Suprapubic skin (tissue), 4 donors: Measurements from ENCODE around the gene ITGA2B. TPM values are rescaled to one million over a fixed set of nuclear protein-coding genes. Genes with fewer than 3 reads are reported as not detected.

Source experiments
- DNase-seq, 2 donors: peaks; one replicate each; pipeline ENCODE4 v3.0.0-alpha.2; 2019; ENCODE audit warnings: low spot score in 2 of 2
- H3K27ac ChIP-seq: fragments of 200-600 bp; sonication (generic); one replicate; pipeline ENCODE4 v1.5.1; 2019
- H3K27me3 ChIP-seq: fragments of 200-600 bp; sonication (generic); one replicate; pipeline ENCODE4 v1.5.1; 2019
- H3K36me3 ChIP-seq: fragments of 200-600 bp; sonication (generic); one replicate; pipeline ENCODE4 v1.5.1; 2019
- H3K4me1 ChIP-seq: fragments of 200-600 bp; sonication (generic); one replicate; pipeline ENCODE4 v1.5.1; 2019
- H3K4me3 ChIP-seq: fragments of 200-600 bp; sonication (generic); one replicate; pipeline ENCODE4 v1.5.1; 2019; ENCODE audit warnings: mild to moderate bottlenecking
- H3K9me3 ChIP-seq: fragments of 200-600 bp; sonication (generic); one replicate; pipeline ENCODE4 v1.5.1; 2019
- EP300 ChIP-seq: sonication (generic); formaldehyde crosslinking; IDR thresholded peaks from one replicate; pipeline ENCODE4 v1.6.1; 2017; ENCODE audit warnings: antibody characterized with exemption
- POLR2A ChIP-seq, 2 donors: fragments of 450-650 bp; IDR thresholded peaks; one replicate each; pipeline ENCODE4 v1.6.1; 2017; ENCODE audit warnings: antibody characterized with exemption in 2 of 2, mild to moderate bottlenecking in 2 of 2, moderate library complexity in 2 of 2
- POLR2AphosphoS5 ChIP-seq, 3 donors: sonication (generic); formaldehyde crosslinking; IDR thresholded peaks; one replicate each; pipeline ENCODE4 v1.6.1; 2017; ENCODE audit warnings: antibody characterized with exemption in 3 of 3
- WGBS: methylation state at CpG from one replicate; pipeline ENCODE4 v1.1.5; 2018; 5-methylcytosine and 5-hydroxymethylcytosine counted together
- total RNA-seq, 4 donors: library from RNA; depleted of rRNA; stranded (reverse); fragments of >200 nt; gene quantifications; one replicate each; pipeline ENCODE4 v1.1.0, GENCODE V29; 2016
- TF ChIP-seq, protein P1 (sequence below), 2 donors: fragments of 200-600 bp in 1 of 2; fragments of 450-650 bp in 1 of 2; sonication (generic) in 1 of 2; IDR thresholded peaks; one replicate each; pipeline ENCODE4 v1.5.1; 2016 to 2019; ENCODE audit warnings: antibody characterized with exemption in 2 of 2, mild to moderate bottlenecking in 1 of 2, moderate library complexity in 1 of 2

Gene ITGA2B
- total RNA-seq, 4 donors from 2014 or later = 0.45 to 0.48 TPM; not detected in 2

DNA sequence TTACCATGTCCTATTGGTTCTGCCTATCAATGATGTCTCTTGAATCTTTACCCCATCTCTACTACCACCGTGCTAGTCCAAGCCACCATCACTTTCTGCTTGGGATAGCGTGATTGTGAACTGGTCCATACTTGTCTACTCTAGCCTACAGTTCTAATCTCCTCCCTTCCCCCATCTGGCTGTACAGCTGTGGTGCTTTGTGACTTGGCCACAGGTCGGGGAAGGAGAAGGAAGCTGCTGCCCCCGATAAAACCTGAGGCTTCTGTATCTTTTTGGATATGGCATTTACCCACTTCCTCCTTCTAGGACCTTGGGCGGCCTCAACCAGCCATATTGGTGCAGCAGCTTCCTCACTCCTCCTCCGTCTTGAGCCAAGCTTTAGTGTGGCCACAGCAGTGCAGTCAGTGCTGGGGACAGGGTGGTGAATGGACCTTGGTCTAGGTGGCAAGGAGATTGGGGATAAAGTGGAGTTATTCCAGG, 314 bp upstream of the ITGA2B start:
- TF ChIP-seq POLR2AphosphoS5 (IDR thresholded peaks at IDR 0.05) (no peak), POLR2A (IDR thresholded peaks at IDR 0.05) (no peak), EP300 (no peak)
- TF ChIP-seq, protein P1, sequence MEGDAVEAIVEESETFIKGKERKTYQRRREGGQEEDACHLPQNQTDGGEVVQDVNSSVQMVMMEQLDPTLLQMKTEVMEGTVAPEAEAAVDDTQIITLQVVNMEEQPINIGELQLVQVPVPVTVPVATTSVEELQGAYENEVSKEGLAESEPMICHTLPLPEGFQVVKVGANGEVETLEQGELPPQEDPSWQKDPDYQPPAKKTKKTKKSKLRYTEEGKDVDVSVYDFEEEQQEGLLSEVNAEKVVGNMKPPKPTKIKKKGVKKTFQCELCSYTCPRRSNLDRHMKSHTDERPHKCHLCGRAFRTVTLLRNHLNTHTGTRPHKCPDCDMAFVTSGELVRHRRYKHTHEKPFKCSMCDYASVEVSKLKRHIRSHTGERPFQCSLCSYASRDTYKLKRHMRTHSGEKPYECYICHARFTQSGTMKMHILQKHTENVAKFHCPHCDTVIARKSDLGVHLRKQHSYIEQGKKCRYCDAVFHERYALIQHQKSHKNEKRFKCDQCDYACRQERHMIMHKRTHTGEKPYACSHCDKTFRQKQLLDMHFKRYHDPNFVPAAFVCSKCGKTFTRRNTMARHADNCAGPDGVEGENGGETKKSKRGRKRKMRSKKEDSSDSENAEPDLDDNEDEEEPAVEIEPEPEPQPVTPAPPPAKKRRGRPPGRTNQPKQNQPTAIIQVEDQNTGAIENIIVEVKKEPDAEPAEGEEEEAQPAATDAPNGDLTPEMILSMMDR (IDR thresholded peaks at IDR 0.05) = no peak
- H3K27ac ChIP-seq = no peak overlapping the region
- no peaks in the 10 kb centered on the region for H3K36me3 ChIP-seq

DNA sequence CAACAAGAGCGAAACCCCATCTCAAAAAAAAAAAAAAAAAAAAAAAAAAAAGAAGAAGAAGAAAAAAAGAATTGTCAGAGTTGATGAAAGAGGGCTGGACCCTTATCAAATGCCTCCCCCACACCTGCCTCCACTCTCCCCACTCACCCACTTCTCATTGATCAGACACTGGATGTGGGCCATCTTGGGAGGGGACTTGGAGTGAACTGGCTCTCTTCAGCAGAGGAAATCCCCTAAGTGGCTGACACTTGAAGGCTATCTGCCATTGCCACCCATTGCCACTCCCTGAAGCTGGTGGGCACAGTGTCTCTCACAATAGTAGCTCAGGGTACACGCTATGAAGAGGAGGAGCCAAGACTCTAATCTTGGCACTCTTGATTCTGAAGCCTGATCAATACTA, 1.6 kb downstream of the ITGA2B start:
- H3K4me3 ChIP-seq = no peak overlapping the region
- H3K9me3 ChIP-seq = no peaks in the 10 kb centered on the region
- 76% methylated on average over 2 of the region's 2 CpGs for WGBS
- no peak overlapping the region for H3K27ac ChIP-seq
- TF ChIP-seq POLR2AphosphoS5 (IDR thresholded peaks at IDR 0.05) = no peak
- TF ChIP-seq POLR2A (IDR thresholded peaks at IDR 0.05) = no peak
- TF ChIP-seq, protein P1 (IDR thresholded peaks at IDR 0.05) = no peak
- no peak for TF ChIP-seq EP300
- peak in 1 of 2 donors; percentile 13 for DNase-seq
- H3K4me1 ChIP-seq = peaks cover 16% of the 10 kb centered on the region
- peaks cover 9% of the 10 kb centered on the region for H3K27me3 ChIP-seq
- H3K36me3 ChIP-seq = no peaks in the 10 kb centered on the region

More for the DNA sequence above, 314 bp upstream of the ITGA2B start:
- WGBS = 63% methylated on average over 6 of the region's 6 CpGs
- Histone ChIP-seq H3K4me3 (no peak overlapping the region), H3K9me3 (no peaks in the 10 kb centered on the region), H3K27me3 (peaks cover 6% of the 10 kb centered on the region), H3K4me1 (peaks cover 13% of the 10 kb centered on the region)
- peak in 1 of 2 donors; percentile 60 for DNase-seq

DNA sequence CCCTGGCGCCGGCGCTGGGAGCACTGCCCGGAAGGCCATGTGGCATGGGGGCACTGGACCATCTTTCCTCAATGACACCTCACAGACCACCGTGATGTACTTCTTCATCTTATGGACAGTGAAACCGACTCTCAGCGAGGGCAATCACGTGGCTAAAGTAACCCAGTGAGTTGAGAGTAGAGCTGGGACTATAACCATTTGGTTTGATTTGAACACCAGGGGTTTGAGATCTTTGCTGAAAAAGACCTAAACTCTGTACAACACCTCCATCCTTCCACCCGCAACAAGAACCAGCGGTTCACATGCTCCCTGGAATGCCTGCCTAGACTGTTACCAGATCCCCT, 3.3 kb downstream of the ITGA2B start:
- WGBS = 40% methylated on average over 5 of the region's 10 CpGs
- Histone ChIP-seq H3K4me1 (peaks cover 16% of the 10 kb centered on the region), H3K36me3 (no peaks in the 10 kb centered on the region), H3K4me3 (peak overlapping the region; percentile 59), H3K9me3 (no peaks in the 10 kb centered on the region), H3K27ac (no peak overlapping the region), H3K27me3 (peaks cover 9% of the 10 kb centered on the region)
- no peak for TF ChIP-seq POLR2A (IDR thresholded peaks at IDR 0.05)
- TF ChIP-seq, protein P1 (IDR thresholded peaks at IDR 0.05) = no peak
- no peak for TF ChIP-seq EP300
- peak in 1 of 2 donors; percentile 37 for DNase-seq

DNA sequence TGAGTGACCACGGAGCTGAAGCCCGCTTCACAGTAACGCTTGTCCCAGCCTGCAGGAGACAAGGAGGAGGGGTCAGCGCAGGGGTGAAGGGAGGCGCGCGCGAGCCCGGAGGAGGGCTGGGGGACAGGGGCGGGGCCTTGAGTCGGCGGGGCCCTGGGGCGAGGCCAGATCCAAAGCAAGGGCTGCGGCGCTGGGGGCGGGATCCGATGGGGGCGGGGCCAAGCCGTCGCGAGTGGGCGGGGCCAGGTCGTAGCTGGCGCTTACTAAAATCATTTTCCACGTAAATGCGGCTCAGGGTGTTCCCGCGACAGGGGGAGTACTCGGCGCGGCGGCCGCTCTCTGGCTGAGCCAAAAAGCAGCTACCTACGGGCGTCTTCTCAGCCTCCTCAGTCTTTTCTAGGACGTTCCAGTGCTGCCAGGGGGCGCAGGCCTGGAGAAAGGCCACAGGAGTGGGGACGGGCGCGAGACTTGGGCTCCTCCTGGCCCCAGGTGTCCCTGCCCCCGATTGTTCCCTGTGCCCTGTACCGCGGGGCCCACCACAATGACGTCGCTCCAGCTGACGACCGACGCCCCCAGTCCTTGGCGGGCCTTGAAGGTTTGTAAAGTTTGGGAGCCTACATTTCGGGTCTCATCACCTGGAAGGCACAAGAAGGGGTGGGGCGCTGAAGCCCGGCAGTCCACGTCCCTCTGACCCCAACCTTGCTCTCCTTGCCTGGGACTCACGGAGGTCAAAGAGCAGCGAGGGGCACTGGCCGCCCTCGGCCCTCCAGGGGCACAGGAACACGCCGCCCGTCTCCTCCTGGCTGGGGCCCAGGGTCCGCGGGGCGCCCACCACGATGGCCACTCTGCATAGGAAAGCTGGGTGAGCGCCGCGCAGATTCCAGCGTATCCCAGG, 3.9 kb downstream of the ITGA2B start:
- H3K4me1 ChIP-seq = peaks cover 16% of the 10 kb centered on the region
- H3K27me3 ChIP-seq = peaks cover 9% of the 10 kb centered on the region
- H3K4me3 ChIP-seq = peak overlapping the region; percentile 59
- no peaks in the 10 kb centered on the region for H3K9me3 ChIP-seq
- DNase-seq = peak; percentile 65 to 83
- WGBS = under 1% methylated on average over 15 of the region's 68 CpGs
- TF ChIP-seq EP300 = no peak
- TF ChIP-seq POLR2AphosphoS5 (IDR thresholded peaks at IDR 0.05) = no peak
- no peak for TF ChIP-seq POLR2A (IDR thresholded peaks at IDR 0.05)
- TF ChIP-seq, protein P1 (IDR thresholded peaks at IDR 0.05) = no peak
- no peaks in the 10 kb centered on the region for H3K36me3 ChIP-seq
- no peak overlapping the region for H3K27ac ChIP-seq

DNA sequence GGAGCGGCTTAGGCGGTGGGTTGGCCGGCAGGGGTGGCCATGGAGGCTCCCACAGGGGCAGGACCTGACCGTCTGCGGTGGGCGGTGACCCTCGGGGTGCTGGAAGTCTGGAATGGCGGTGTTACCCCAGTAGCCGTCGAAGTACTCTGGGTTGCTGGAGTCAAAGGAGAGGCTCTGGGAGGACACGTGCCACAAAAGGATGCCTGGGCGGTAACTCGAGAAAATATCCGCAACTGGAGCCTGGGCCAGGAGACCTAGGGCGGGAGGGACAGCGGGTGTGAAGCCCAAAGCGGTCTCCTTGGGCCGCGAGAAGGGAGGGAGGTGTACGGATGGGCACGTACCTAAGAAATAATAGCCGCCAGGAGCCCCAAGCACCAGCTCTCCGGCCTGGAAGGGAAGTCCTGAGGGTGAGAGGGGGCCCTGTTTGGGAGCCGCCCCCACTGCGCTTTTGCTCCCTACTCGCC, 4.6 kb downstream of the ITGA2B start:
- no peak overlapping the region for H3K27ac ChIP-seq
- WGBS = 7% methylated on average over 18 of the region's 26 CpGs
- H3K4me3 ChIP-seq = peak overlapping the region; percentile 59
- H3K4me1 ChIP-seq = peaks cover 16% of the 10 kb centered on the region
- H3K36me3 ChIP-seq = no peaks in the 10 kb centered on the region
- no peak for TF ChIP-seq POLR2A (IDR thresholded peaks at IDR 0.05)
- TF ChIP-seq, protein P1 (IDR thresholded peaks at IDR 0.05) = no peak
- TF ChIP-seq EP300 = no peak
- no peak for TF ChIP-seq POLR2AphosphoS5 (IDR thresholded peaks at IDR 0.05)
- H3K27me3 ChIP-seq = peaks cover 9% of the 10 kb centered on the region
- no peak for DNase-seq
- no peaks in the 10 kb centered on the region for H3K9me3 ChIP-seq
